Activated naive CD4-positive, alpha-beta T cell treated with anti-CD3 and anti-CD28 coated beads, Interleukin-2, amount 50 U/mL, for 16 hours (primary cell): ENCODE results near the gene PRIMPOL.
"Not testable (repeated sequence)": the region's sequence is repeated elsewhere in the genome, so short reads cannot be mapped to it uniquely, and the experiment has no call there.

Experiments used
- DNase-seq: peaks from one replicate; pipeline ENCODE4 v3.0.0-alpha.2; 2020

PRIMPOL gene

GRCh38 chr4:184721254-184721653 lies 71.7 kb downstream of the PRIMPOL start:
- no peak for DNase-seq

GRCh38 chr4:184722798-184723197 lies 73.3 kb downstream of the PRIMPOL start:
- DNase-seq = no peak

GRCh38 chr4:184727430-184727829 lies 77.9 kb downstream of the PRIMPOL start:
- no peak for DNase-seq

GRCh38 chr4:184728858-184729257 lies 79.3 kb downstream of the PRIMPOL start:
- DNase-seq = no peak

- no peak for DNase-seq
Measured at GRCh38 chr4:184729946-184730345, 80.4 kb downstream of the PRIMPOL start.

GRCh38 chr4:184731056-184731455 lies 81.5 kb downstream of the PRIMPOL start:
- DNase-seq = no peak

- DNase-seq = no peak
Measured at GRCh38 chr4:184732126-184732525, 82.6 kb downstream of the PRIMPOL start.

- DNase-seq = peak; percentile 95
Measured at GRCh38 chr4:184733654-184734524, 84.4 kb downstream of the PRIMPOL start, which contains the start of gene CENPU. Gene CENPU, minus strand, starts transcription at chr4:184734096. Its CDS starts 34 bp downstream, at chr4:184734062.

- no peak for DNase-seq
Measured at GRCh38 chr4:184734758-184735157, 85.2 kb downstream of the PRIMPOL start.

- not testable (repeated sequence) for DNase-seq
Measured at GRCh38 chr4:184739575-184739974, 90.0 kb downstream of the PRIMPOL start.

- DNase-seq = no peak
Measured at GRCh38 chr4:184740980-184741391, 91.4 kb downstream of the PRIMPOL start.

- DNase-seq = not testable (repeated sequence)
Measured at GRCh38 chr4:184741651-184742050, 92.1 kb downstream of the PRIMPOL start.

GRCh38 chr4:184743650-184744049 lies 94.1 kb downstream of the PRIMPOL start:
- no peak for DNase-seq

- no peak for DNase-seq
Measured at GRCh38 chr4:184744236-184744635, 94.7 kb downstream of the PRIMPOL start.
